Measurements from ENCODE around the gene MINDY2.

Gene MINDY2, protein sequence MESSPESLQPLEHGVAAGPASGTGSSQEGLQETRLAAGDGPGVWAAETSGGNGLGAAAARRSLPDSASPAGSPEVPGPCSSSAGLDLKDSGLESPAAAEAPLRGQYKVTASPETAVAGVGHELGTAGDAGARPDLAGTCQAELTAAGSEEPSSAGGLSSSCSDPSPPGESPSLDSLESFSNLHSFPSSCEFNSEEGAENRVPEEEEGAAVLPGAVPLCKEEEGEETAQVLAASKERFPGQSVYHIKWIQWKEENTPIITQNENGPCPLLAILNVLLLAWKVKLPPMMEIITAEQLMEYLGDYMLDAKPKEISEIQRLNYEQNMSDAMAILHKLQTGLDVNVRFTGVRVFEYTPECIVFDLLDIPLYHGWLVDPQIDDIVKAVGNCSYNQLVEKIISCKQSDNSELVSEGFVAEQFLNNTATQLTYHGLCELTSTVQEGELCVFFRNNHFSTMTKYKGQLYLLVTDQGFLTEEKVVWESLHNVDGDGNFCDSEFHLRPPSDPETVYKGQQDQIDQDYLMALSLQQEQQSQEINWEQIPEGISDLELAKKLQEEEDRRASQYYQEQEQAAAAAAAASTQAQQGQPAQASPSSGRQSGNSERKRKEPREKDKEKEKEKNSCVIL

DNA sequence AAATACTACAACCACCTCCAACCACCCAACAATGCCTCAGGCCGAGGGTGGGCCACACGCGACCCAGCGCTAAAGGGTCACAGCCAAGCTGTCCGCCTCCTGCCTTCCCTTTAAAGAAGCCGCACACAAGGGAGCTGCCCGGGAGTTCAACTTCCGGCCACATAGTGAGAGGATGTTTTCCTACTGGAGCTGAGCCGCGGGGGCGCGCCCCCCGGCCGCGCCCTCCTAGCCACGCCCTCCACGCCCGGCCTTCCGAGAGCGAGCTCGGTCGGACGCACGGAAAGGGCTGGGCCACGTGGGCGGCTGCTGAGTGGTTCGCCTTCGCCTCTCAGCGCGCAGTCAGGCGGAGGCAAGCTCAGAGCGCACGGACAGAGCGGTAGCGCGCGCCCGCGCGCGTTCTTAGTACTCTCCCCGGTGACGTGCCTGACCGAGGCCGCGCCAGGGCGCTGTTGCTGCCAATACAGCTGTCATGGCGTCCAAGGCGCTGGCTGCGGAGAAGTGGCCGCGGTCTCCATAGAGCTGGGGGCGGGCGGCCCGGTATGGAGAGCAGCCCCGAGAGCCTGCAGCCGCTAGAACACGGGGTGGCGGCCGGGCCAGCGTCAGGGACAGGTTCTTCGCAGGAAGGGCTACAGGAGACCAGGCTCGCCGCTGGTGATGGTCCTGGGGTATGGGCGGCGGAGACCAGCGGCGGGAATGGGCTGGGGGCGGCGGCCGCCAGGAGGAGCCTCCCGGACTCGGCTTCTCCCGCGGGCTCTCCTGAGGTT, at the start of gene MINDY2:
TSS of gene MINDY2 (plus strand) at position 446 of the 764 bp plus-strand sequence. CDS start at position 540, 94 bp downstream.
- DNase-seq (ENCODE audit: low spot score) = peak; percentile 84

DNA sequence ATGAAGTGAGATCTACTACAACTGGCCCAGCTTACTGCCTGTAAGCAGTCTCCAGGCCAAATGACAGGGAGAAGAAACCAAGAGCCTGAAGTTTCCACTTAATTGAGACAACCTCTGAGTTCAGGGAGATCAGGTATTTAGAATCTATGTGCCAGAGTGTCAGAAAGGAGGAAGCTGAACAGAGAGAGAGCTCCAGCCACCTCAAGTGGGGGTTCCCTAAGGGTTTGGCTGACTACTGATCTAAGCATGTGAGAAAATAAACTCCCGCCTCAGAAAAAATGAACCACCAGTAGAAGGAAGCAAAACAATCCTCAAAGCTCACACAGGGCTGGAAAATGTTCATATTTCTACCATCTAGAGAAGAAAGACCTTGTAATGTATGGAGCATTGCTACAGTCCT, 46.6 kb upstream of the MINDY2 start:
- no peak for DNase-seq (ENCODE audit: low spot score)

DNA sequence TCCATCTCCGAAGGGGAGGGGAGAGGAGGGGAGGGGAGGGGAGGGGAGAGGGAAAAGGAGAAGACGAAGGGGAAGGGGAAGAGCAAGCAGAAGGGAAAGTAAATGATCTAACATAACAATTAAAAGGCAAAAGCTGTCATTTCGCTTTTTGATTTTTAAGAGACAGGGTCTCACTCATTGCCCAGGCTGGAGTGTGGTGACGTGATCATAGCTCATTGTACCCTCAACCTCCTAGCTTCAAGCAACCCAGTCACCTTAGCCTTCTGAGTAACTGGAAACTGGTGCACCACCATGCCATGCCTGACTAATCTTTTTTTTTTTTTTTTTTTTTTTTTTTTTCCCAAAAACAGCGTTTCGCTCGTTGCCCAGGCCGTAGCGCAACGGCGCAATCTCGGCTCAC, 44.2 kb upstream of the MINDY2 start:
- DNase-seq (ENCODE audit: low spot score) = no peak

DNA sequence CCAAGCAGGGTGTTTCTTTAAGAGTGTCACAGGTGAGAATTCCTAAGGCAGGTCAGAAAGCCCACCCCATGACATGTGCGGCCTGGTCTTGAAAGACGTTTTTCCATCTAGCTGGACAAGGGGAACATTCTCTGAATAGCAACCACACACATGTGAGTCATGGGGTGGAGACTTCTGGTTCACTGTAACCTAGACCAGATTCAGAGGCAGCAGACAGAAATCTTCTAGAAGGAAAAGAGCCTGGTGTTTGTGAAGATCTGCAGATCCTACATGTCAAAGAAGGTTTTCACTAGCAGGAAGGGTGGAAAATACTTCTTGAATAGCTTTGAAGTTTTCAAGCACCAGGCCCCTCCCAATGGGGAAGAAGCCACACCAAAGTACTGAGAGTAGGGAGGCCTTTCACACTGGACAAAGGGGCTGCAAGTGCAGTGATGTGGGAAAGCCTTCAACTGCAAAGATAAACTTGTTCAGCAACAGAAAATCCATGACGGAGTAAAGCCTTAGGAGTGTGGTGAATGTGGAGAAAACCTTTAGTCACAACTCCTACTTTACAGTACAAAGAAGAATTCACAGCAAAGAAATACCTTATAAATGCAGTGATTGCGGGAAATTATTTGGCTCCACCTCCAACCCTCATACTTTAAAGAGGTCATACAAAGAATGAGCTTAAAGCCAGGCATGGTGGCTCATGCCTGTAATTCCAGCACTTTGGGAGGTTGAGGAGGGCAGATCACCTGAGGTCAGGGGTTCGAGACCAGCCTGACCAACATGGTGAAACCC, 39.2 kb upstream of the MINDY2 start:
- peak; percentile 72 for DNase-seq (ENCODE audit: low spot score)

DNA sequence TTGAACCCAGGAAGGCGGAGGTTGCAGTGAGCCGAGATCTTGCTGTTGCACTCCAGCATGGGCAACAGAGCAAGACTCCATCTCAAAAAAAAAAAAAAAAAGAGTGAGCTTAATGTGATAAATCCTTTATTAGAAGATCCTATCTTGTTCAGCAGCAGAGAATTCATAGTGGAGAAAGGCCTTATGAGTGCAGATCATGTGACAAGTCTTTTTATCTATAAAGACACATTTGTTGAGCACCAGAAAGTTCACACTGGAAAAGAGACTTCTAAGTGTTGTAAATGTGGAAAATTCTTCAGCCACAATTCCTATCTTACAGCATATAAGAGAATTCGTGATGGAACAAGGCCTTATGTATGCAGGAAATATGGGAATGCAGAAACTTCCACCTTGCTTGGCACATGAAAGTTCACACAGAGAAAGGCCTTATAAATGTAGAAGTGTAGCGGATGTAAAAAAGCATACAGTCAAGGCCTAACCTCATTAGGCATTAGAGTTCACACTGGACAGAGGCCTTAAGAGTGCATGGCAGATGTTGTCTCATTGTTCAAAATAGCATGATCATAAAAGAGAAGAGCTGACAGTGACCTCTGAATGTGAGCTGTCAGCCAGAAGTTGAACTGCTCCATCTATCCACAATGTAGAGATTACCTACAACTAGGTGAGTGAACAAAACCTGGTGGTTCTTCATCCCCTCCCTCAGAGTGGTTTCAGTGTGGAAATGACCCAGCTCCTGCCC, 38.3 kb upstream of the MINDY2 start:
- DNase-seq (ENCODE audit: low spot score) = no peak

DNA sequence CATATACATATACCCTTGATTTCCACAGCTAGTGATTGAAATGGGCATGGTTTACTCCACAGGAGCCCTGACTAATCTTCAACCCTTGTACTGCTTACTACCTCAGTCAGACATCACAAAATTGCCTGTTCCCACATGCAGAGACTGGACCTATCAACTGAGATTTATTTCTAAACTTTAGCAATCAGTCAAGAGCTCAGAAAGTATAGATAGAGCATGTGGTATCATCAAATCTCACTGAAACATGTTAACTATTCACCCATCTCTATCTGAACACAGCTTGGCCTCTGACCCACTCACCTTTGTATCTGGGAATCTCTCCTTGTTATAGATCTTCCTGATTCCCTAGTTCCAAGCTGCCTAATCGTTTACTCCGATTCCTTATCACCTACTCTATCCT, 36.2 kb upstream of the MINDY2 start:
- DNase-seq (ENCODE audit: low spot score) = no peak

DNA sequence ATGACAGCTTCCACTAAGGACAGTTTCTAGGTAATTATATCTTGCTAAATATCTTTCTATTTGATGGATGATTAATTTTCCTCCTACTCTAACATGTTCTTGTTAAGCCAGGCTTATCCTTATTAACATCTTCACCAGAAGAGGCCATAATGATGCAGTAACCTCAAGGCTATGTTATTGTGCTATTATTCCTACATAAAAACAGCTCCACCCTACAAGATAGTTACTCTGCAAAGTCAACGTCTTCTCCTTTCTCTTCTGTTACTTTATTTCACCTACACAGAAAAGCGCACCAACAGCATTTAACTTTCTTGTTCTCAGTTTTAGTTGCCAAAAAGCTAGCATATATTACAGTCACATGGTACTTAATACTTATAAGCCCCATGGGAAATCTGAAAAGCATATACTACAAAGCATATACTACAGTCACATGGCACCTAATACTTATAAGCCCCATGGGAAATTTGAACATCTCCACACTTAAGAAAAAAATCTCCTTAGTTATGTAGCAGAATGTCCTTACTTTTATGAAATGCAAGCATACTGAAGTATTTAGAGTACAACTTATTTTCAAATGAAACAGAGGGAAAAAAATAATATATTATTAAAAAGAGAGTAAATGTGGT, 35.0 kb upstream of the MINDY2 start:
- no peak for DNase-seq (ENCODE audit: low spot score)

DNA sequence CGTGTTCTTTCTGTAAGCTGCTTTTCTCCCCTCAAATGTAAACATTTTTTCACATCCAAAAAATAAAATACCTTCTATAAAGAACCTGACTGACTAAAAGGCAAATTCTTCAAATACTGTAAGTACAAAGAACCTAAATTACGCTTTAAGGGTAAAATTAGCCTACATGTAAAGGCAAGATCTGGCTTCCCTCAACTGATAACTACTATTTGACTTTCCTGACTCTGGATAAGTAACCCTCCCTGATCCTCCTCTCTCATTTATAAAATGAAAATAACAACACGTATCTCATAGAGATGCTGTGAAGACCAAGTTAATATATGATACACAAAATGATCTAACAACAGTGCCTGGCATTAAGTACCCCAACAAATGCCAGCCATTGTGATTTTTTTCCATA, 33.8 kb upstream of the MINDY2 start:
- no peak for DNase-seq (ENCODE audit: low spot score)

DNA sequence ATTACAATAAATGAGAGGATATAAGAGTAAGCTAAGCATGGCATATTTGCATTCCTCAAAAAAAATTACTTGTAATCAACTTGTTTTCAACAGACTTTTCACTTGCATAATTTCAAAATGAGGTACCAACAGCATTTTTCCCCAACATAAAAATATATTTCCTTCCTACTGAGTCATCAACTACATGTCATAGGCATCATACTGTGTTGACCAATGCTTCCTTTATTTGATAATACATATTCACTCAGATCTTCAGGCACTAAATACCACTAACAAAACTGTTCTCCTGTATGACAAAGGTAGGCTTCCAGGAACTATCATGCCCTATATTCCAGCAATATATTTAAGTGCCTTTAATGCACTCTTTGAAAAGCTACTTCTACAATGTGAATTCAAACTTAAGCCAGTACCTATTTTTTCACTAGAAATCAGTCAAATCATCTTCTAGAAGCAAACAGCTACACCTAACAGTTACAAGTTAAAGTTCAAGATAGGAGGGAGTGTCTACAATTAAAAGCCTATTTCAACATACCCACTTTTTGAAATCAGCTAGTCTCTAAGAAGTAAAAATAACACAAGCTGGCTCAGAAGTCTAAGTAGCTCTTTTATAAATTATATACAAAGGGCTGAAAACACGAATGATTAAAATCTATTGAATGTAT, 32.9 kb upstream of the MINDY2 start:
- DNase-seq (ENCODE audit: low spot score) = no peak

DNA sequence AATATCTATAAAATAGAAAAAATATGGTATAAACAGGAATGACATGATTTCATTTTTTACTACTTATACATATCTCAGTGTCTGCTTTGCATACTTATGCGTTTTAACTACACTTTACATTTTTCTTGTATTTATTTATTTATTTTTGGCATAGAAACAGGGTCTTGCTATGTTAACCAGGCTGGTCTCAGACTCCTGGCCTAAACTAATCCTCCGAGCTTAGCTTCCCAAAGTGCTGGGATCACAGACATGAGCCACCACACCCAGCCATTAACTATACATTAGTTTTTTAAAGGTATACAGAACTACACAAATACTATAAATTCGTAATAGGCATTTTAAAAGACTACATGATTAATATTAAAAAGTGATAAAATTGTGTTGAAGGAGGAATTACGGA, 30.7 kb upstream of the MINDY2 start:
- DNase-seq (ENCODE audit: low spot score) = no peak

DNA sequence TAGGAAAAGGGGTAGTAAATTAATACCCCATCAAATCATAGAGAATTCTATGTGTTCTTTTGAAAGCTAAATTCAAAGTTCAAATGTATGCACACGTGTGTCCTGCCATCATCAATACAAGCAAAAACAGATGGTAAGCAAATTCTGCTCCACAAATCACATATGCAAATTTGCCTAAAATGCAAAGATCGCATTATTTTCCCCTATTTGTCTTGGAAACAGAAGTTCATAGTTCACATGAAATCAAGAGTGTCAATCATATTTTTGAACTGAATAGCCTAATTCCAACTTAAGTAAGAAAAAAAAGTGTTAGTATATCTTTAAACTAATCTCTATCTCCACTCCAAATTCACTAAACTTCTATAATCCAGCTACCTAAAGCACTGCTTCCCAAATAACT, 30.1 kb upstream of the MINDY2 start:
- DNase-seq (ENCODE audit: low spot score) = no peak

DNA sequence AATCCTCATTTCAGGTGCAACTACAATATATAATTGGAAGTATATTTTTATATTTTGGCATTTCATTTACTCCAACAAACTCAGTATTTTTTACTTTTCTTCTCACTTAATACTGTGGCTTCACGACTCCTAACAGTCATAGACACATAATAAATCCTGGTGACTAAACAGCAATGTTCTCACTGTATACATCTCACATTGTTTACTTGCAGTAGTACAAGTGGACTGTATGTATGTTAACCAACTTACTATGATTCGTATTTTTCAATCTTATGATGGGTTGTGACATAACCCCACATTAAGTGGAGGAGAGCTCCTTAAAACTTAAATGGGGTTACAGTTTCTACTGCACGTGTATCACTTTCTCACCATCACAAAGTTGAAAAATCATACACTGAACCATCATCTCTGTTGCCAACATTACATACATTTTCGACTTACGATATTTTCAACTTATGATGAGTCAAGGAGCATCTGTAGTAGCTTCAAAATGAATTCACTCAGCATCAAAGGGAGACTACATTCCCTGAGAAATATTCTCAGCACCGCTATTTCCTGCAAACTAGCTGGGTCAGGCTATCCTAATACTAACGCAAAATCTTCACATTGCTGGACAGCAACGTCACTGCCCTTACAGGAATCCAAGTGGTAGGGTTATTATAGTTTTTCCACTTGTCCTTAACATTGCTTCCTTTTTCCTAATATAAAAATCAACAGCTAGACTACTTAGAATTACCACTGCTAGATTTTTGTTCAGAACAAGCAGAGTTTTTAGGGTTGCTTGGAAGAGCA, 28.9 kb upstream of the MINDY2 start:
- DNase-seq (ENCODE audit: low spot score) = no peak

DNA sequence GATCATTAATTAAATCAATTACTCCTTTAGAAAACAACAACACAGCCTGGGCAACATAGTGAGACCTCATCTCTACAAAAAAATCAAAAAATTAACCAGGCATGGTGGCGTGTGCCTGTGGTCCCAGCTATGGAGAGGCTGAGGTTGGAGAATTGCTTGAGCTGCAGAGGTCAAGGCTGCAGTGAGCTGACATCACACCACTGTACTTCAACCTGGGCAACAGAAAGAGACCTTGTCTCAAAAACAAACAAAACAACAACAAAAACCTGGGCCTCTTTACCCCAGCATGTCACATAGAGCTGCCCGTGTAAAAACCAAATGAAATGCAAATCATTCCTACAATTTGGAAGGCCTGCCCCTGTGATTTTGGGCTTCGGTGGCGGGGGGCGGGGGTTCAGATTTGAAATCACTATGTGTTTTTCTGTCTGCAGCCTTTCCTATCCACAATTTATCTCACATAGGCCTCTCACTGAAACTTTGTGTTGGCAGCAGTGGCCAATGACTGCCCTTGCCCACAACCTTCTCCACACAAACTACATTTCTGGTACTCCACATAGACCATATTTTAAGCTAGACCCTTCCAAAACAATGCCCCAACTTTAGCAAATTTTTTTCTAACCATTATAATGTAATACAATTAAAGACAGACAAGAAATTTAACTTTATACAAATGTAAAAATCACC, 28.1 kb upstream of the MINDY2 start:
- no peak for DNase-seq (ENCODE audit: low spot score)

DNA sequence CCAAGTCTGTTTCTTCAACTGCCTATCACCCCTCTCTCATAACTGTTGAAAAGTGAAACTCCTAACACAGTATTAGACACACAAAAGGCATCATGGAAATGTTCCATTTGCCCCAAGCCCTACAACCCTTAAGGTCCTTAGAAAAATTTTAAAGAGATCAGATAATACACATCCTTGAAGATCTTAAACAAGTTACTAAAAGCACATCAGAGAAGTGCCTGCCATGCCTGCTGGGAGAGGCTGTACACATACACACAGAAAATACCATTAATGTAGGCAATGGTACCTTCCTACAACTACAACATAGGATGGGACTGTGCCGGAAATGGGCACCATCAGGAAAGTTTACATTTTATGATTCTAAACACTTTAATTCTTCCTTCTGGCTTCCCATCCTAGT, 24.9 kb upstream of the MINDY2 start:
- no peak for DNase-seq (ENCODE audit: low spot score)

DNA sequence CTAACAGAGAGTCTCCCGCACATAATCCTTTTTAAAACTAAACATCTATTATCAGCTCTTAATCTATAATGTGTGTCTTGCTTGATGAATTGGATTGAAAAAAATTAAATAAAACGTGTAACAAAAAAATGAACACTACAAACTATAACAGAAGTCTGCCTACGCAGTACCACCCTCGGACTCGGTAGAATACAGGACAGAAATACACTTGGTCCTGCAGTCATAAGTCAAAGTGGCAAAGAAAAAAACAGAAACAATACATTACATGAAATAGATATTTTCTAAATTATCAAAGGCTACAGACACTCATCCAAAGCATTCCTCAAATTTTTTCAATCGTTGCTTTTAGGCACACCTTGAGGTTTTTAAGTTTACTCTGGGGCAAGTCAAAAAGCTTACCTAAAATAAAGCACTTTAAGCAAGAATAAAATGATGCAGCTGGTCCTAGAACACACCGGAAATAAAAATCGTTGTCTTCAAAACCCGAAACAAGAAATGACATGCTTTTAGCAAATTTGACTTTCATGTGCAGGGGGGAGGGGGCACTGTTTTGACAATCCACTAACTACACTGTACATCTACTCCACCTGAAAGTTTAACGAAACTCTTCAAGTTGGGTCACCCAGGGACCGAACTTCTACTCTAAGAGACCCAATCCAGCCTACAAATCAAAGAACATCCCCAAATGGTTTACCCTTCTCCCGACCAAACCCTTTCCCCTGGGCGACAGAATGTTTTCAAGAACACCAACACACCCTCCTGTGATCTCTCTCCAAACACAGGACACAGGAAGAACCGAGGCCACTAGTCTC, 22.9 kb upstream of the MINDY2 start:
- DNase-seq (ENCODE audit: low spot score) = no peak

DNA sequence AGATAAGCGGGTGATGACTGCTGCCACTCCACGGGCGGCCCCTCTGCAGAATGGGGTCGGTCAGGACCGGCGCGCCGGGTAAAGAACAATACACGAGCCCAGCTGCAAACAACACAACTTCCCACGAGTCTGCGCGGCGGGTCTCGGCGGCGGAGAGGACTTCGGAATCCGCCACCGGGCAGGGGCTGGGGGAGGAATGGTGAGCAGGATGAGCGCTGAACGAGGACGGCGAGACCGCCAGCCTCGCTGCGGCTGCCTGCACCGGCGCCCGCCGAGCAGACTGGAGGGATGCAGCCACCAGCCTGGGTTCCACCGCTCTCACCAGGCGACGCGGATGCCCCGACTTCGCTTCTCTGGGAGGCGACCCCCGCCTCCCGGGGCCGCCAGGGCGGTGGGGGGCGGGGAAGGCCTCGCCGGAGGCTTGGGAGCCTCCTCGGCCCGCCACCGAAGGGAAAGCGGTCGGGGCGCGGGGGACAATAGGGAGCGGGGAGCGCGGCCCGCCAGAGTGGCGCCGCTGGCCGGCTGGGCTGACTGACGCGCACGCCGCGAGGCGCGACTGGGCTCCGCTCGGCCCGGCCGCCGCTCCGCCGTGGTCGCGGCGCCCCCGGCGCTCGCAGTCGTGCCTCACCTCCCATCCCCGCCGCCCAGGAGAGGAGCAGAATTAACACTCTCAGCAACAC, 22.1 kb upstream of the MINDY2 start:
- DNase-seq (ENCODE audit: low spot score) = no peak

DNA sequence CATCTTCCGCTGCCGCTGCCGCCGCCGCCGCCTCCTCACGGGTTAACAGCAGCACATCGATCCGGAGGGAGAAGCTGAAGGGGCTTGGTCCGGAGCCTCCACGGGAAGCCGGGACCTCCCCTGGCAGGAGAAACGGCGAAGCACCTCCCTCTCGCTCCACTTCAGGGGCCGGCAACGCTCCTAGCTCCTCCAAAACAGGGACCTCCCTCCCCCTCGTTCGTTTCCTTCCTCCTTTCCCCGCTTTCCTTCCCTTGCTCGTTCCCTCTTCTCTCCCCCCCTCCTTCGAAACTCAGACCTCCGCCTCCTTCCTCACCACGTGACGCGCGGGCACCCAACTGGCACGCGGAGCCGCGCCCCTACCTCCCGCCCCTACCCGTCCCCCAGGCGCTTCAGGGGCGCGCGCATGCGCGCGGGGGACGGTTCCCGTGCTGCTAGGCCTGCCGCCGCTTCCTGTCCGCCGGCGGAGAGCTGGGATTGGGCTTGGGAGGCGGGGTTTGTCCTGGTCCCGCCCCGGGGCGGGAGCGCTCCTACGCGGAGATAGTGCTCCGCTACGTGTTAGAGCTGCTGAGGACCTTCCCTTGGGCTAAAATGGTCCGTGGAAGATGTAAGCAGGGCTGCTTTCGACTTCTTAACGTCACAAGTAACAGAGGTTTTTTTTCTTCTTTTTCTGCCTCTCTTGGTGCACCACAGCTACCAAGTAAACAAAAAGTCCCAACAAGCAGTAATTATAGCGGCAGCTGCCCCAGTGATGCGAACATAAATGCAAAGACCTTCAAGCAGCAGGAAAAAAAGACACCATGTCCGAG, 21.4 kb upstream of the MINDY2 start, which contains the start of gene ADAM10:
TSS of gene ADAM10 (minus strand) at position 176 of the 806 bp plus-strand sequence. CDS start at position 3, 173 bp downstream.
- DNase-seq (ENCODE audit: low spot score) = peak; percentile 95

Measured in COLO829 (cell line).